Umbilical cord (tissue), 2 donors: ENCODE data around the gene KCNIP3. TPM values are rescaled to one million over a fixed set of nuclear protein-coding genes. Genes with fewer than 3 reads are reported as not detected.

Source experiments
- DNase-seq: peaks from one replicate; pipeline ENCODE4 v3.0.0-alpha.2; 2015; ENCODE audit warnings: low spot score
- total RNA-seq: library from RNA; depleted of rRNA; stranded (reverse); fragments of >200 nt; gene quantifications from one replicate; pipeline ENCODE4 v1.2.3, GENCODE V29; 2014; ENCODE audit warnings: low replicate concordance; ENCODE audit not compliant: insufficient read depth

Gene KCNIP3
- total RNA-seq, 1 donor from 2014 or later, result 12.5 TPM

- no peak for DNase-seq
Observed at GRCh38 chr2:95312543-95313201, 15.5 kb downstream of the KCNIP3 start.

GRCh38 chr2:95313296-95314131 lies 16.4 kb downstream of the KCNIP3 start:
- DNase-seq, result no peak

GRCh38 chr2:95314598-95314963 lies 17.4 kb downstream of the KCNIP3 start:
- DNase-seq, result no peak

- DNase-seq, result no peak
Observed at GRCh38 chr2:95314964-95315611, 17.9 kb downstream of the KCNIP3 start.

- no peak for DNase-seq
Observed at GRCh38 chr2:95315801-95316411, 18.8 kb downstream of the KCNIP3 start.

- DNase-seq, result peak; percentile 49
Observed at GRCh38 chr2:95316466-95317122, 19.4 kb downstream of the KCNIP3 start.

- peak; percentile 7 for DNase-seq
Observed at GRCh38 chr2:95317123-95317500, 20.0 kb downstream of the KCNIP3 start.

GRCh38 chr2:95317665-95318425 lies 20.7 kb downstream of the KCNIP3 start:
- DNase-seq, result no peak

GRCh38 chr2:95318431-95319220 lies 21.5 kb downstream of the KCNIP3 start:
- no peak for DNase-seq

- DNase-seq, result no peak
Observed at GRCh38 chr2:95319481-95320343, 22.6 kb downstream of the KCNIP3 start.

GRCh38 chr2:95320344-95320712 lies 23.2 kb downstream of the KCNIP3 start:
- no peak for DNase-seq

- no peak for DNase-seq
Observed at GRCh38 chr2:95320986-95321767, 24.0 kb downstream of the KCNIP3 start.

GRCh38 chr2:95323347-95324155 lies 26.4 kb downstream of the KCNIP3 start:
- DNase-seq, result no peak

- no peak for DNase-seq
Observed at GRCh38 chr2:95325026-95325425, 27.9 kb downstream of the KCNIP3 start.

- DNase-seq, result no peak
Observed at GRCh38 chr2:95325590-95326432, 28.7 kb downstream of the KCNIP3 start.

- no peak for DNase-seq
Observed at GRCh38 chr2:95326433-95327140, 29.4 kb downstream of the KCNIP3 start.
